ENCODE results near the gene GPS1.

GRCh38 chr17:82033359-82034085 lies 18.2 kb upstream of the GPS1 start:
- TF ChIP-seq CTCF (IDR thresholded peaks at IDR 0.05; ENCODE audit: poor library complexity) (no peak), EZH2 (IDR thresholded peaks at IDR 0.05; ENCODE audit: borderline replicate concordance) (no peak)
